ENCODE data around the gene SRSF7.

DNA sequence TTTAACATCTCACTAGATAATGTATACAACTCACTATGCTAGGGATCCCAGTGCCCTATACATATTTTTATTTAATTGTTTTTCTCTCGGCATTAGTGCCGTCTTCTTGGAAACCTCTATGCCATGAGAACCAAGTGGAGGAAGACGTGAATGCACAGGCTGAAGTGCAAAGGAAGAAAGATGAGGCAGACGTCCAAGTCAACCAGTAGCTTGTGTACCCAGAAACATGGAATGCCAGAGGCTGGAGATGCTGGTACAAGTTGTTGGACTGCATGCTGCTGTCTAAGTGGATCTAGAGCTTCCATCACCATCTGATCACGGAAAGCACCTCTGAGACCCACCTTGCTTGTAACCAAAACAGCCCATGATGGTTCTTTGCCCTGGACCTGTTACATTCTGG lies 14.4 kb upstream of the SRSF7 start:
- TF ChIP-seq, protein P1, sequence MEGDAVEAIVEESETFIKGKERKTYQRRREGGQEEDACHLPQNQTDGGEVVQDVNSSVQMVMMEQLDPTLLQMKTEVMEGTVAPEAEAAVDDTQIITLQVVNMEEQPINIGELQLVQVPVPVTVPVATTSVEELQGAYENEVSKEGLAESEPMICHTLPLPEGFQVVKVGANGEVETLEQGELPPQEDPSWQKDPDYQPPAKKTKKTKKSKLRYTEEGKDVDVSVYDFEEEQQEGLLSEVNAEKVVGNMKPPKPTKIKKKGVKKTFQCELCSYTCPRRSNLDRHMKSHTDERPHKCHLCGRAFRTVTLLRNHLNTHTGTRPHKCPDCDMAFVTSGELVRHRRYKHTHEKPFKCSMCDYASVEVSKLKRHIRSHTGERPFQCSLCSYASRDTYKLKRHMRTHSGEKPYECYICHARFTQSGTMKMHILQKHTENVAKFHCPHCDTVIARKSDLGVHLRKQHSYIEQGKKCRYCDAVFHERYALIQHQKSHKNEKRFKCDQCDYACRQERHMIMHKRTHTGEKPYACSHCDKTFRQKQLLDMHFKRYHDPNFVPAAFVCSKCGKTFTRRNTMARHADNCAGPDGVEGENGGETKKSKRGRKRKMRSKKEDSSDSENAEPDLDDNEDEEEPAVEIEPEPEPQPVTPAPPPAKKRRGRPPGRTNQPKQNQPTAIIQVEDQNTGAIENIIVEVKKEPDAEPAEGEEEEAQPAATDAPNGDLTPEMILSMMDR (IDR thresholded peaks at IDR 0.05): no peak
- TF ChIP-seq POLR2A (IDR thresholded peaks at IDR 0.05): no peak
